HEK293 (cell line): ENCODE measurements around the gene ALOX15B.

Source experiments
- CTCF ChIA-PET: fragments of 350-600 bp; formaldehyde crosslinking; extraction: SDS; loops from one replicate; lab custom pipeline; 2021; ENCODE audit warnings: antibody characterized with exemption; lab: Yijun Ruan, JAX
- POLR2A ChIA-PET: fragments of 300-600 bp; formaldehyde crosslinking; extraction: SDS; loops from one replicate; lab custom pipeline; 2020; ENCODE audit warnings: antibody characterized with exemption, inconsistent platforms; lab: Yijun Ruan, JAX
- H3K27ac ChIP-seq: fragments of 200-500 bp; sonication (Bioruptor generic); 2 replicates; pipeline ENCODE4 v1.5.1; 2014; ENCODE audit warnings: low read depth, low read length, control low read depth, inconsistent platforms; ENCODE audit errors: extremely low read depth
- H3K36me3 ChIP-seq, 2 experiments: fragments of 200-500 bp in 1 of 2; sonication (Bioruptor generic) in 1 of 2; 1 replicate in 1 of 2; 2 replicates in 1 of 2; pipeline ENCODE4 v1.5.1; 2014 to 2017; ENCODE audit warnings: inconsistent platforms in 2 of 2, low read length in 2 of 2; ENCODE audit not compliant: control insufficient read depth in 2 of 2, insufficient read depth in 1 of 2
- H3K4me1 ChIP-seq: fragments of 200-500 bp; sonication (Bioruptor generic); 2 replicates; pipeline ENCODE4 v1.5.1; 2014; ENCODE audit warnings: mild to moderate bottlenecking, low read length, inconsistent platforms; ENCODE audit not compliant: control insufficient read depth, insufficient read depth
- H3K4me3 ChIP-seq: 2 replicates; pipeline ENCODE4 v1.5.1; 2011; ENCODE audit warnings: low read depth, mild to moderate bottlenecking, control low read depth, low read length, moderate library complexity
- H3K9me3 ChIP-seq: fragments of 200-500 bp; sonication (Bioruptor generic); 2 replicates; pipeline ENCODE4 v1.5.1; 2014; ENCODE audit warnings: low read depth, low read length, inconsistent platforms; ENCODE audit not compliant: control insufficient read depth, insufficient read depth
- GLIS2 ChIP-seq: fragments of 450-650 bp; formaldehyde crosslinking; IDR thresholded peaks from 2 replicates; pipeline ENCODE4 v1.5.1; 2016; ENCODE audit warnings: missing biosample characterization, missing genetic modification characterization
- HOXA7 ChIP-seq: sonication (generic); formaldehyde crosslinking; IDR thresholded peaks from 2 replicates; pipeline ENCODE4 v1.8.1; 2022; ENCODE audit warnings: missing genetic modification reagents, borderline replicate concordance
- KLF7 ChIP-seq: fragments of 450-650 bp; formaldehyde crosslinking; IDR thresholded peaks from 2 replicates; pipeline ENCODE4 v1.5.1; 2016; ENCODE audit warnings: missing biosample characterization, missing genetic modification characterization, borderline replicate concordance
- KLF8 ChIP-seq: fragments of 450-650 bp; formaldehyde crosslinking; IDR thresholded peaks from 2 replicates; pipeline ENCODE4 v1.5.1; 2016; ENCODE audit warnings: missing biosample characterization, missing genetic modification characterization
- OVOL3 ChIP-seq: fragments of 450-650 bp; formaldehyde crosslinking; IDR thresholded peaks from 2 replicates; pipeline ENCODE4 v1.5.1; 2016; ENCODE audit warnings: missing biosample characterization, missing genetic modification characterization
- RBAK ChIP-seq: fragments of 450-650 bp; formaldehyde crosslinking; IDR thresholded peaks from 2 replicates; pipeline ENCODE4 v1.5.1; 2016; ENCODE audit warnings: missing biosample characterization, missing genetic modification characterization
- TRIM28 ChIP-seq: IDR thresholded peaks from 2 replicates; pipeline ENCODE4 v1.6.1; 2011; ENCODE audit warnings: low read length, control low read depth, borderline replicate concordance
- ZEB2 ChIP-seq: fragments of 450-650 bp; formaldehyde crosslinking; IDR thresholded peaks from 2 replicates; pipeline ENCODE4 v1.5.1; 2016; ENCODE audit warnings: missing biosample characterization, missing genetic modification characterization
- ZFHX2 ChIP-seq: fragments of 450-650 bp; formaldehyde crosslinking; conservative IDR thresholded peaks from 2 replicates; pipeline ENCODE4 v1.5.1; 2016; ENCODE audit warnings: missing biosample characterization, missing genetic modification characterization
- ZNF138 ChIP-seq: fragments of 450-650 bp; formaldehyde crosslinking; IDR thresholded peaks from 2 replicates; pipeline ENCODE4 v1.5.1; 2016; ENCODE audit warnings: missing biosample characterization, missing genetic modification characterization, borderline replicate concordance
- ZNF223 ChIP-seq: fragments of 450-650 bp; formaldehyde crosslinking; IDR thresholded peaks from 2 replicates; pipeline ENCODE4 v1.5.1; 2016; ENCODE audit warnings: missing biosample characterization, missing genetic modification characterization
- ZNF23 ChIP-seq: fragments of 450-650 bp; formaldehyde crosslinking; IDR thresholded peaks from 2 replicates; pipeline ENCODE4 v1.5.1; 2016; ENCODE audit warnings: missing biosample characterization, missing genetic modification characterization, borderline replicate concordance
- ZNF266 ChIP-seq: fragments of 450-650 bp; formaldehyde crosslinking; IDR thresholded peaks from 2 replicates; pipeline ENCODE4 v1.5.1; 2016; ENCODE audit warnings: missing biosample characterization, missing genetic modification characterization, low read depth
- ZNF394 ChIP-seq: fragments of 450-650 bp; formaldehyde crosslinking; IDR thresholded peaks from 2 replicates; pipeline ENCODE4 v1.5.1; 2016; ENCODE audit warnings: missing biosample characterization, missing genetic modification characterization, mild to moderate bottlenecking, moderate library complexity, borderline replicate concordance
- ZNF426 ChIP-seq: fragments of 450-650 bp; formaldehyde crosslinking; IDR thresholded peaks from 2 replicates; pipeline ENCODE4 v1.5.1; 2017; ENCODE audit warnings: missing biosample characterization, missing genetic modification characterization, mild to moderate bottlenecking, inconsistent platforms, moderate library complexity
- ZNF521 ChIP-seq: fragments of 450-650 bp; formaldehyde crosslinking; IDR thresholded peaks from 2 replicates; pipeline ENCODE4 v1.5.1; 2017; ENCODE audit warnings: missing biosample characterization, mild to moderate bottlenecking, missing genetic modification characterization
- ZNF654 ChIP-seq: fragments of 450-650 bp; formaldehyde crosslinking; IDR thresholded peaks from 2 replicates; pipeline ENCODE4 v1.5.1; 2016; ENCODE audit warnings: low read depth, missing biosample characterization, missing genetic modification characterization
- ZNF791 ChIP-seq: fragments of 450-650 bp; formaldehyde crosslinking; IDR thresholded peaks from 2 replicates; pipeline ENCODE4 v1.5.1; 2016; ENCODE audit warnings: missing biosample characterization, missing genetic modification characterization
- ZNF792 ChIP-seq: fragments of 450-650 bp; formaldehyde crosslinking; IDR thresholded peaks from 2 replicates; pipeline ENCODE4 v1.5.1; 2016; ENCODE audit warnings: missing biosample characterization, missing genetic modification characterization
- ZNF837 ChIP-seq: fragments of 450-650 bp; formaldehyde crosslinking; IDR thresholded peaks from 2 replicates; pipeline ENCODE4 v1.5.1; 2016; ENCODE audit warnings: missing biosample characterization, missing genetic modification characterization
- ZSCAN5A ChIP-seq: fragments of 450-650 bp; formaldehyde crosslinking; IDR thresholded peaks from 2 replicates; pipeline ENCODE4 v1.5.1; 2016; ENCODE audit warnings: missing biosample characterization, missing genetic modification characterization
- TF ChIP-seq, protein P1 (sequence below): fragments of 450-650 bp; formaldehyde crosslinking; IDR thresholded peaks from 2 replicates; pipeline ENCODE4 v1.5.1; 2016; ENCODE audit warnings: missing biosample characterization, missing genetic modification characterization
- TF ChIP-seq, protein P2 (sequence below): fragments of 450-650 bp; formaldehyde crosslinking; optimal IDR thresholded peaks from 2 replicates; pipeline ENCODE3; 2016; ENCODE audit warnings: missing biosample characterization, mild to moderate bottlenecking, missing genetic modification characterization
- TF ChIP-seq, protein P3 (sequence below): fragments of 450-650 bp; formaldehyde crosslinking; IDR thresholded peaks from 2 replicates; pipeline ENCODE4 v1.5.1; 2016; ENCODE audit warnings: missing biosample characterization, missing genetic modification characterization
- TF ChIP-seq, protein P4 (sequence below): fragments of 450-650 bp; formaldehyde crosslinking; IDR thresholded peaks from 2 replicates; pipeline ENCODE4 v1.5.1; 2016; ENCODE audit warnings: missing biosample characterization, missing genetic modification characterization

ALOX15B gene

DNA sequence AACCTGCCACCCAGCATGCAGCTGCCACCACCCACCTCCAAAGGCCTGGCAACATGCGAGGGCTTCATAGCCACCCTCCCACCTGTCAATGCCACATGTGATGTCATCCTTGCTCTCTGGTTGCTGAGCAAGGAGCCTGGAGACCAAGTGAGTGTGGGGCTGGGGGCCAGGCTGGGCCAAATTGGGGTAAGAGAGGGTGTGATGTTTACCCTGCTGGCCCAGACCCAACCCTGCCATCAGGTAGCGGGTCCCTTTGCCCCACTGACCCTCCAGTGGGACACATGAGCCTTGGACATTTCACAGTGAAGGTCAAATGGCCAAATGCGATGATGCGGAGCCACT is 8.9 kb downstream of the ALOX15B start:
- TF ChIP-seq ZNF138 (tag by site-specific recombination): no peak
- peak; percentile 49 for TF ChIP-seq ZFHX2
- no peak for TF ChIP-seq HOXA7 (CRISPR knock-in tag)
- TF ChIP-seq, protein P1, sequence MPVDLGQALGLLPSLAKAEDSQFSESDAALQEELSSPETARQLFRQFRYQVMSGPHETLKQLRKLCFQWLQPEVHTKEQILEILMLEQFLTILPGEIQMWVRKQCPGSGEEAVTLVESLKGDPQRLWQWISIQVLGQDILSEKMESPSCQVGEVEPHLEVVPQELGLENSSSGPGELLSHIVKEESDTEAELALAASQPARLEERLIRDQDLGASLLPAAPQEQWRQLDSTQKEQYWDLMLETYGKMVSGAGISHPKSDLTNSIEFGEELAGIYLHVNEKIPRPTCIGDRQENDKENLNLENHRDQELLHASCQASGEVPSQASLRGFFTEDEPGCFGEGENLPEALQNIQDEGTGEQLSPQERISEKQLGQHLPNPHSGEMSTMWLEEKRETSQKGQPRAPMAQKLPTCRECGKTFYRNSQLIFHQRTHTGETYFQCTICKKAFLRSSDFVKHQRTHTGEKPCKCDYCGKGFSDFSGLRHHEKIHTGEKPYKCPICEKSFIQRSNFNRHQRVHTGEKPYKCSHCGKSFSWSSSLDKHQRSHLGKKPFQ (tag by site-specific recombination): no peak
- ChIA-PET CTCF (interaction anchor here (0.5 to 3.3 kb wide), 6 partner anchors 9 to 767 kb away, joined by 3 to 18 read pairs (median 4); partner anchors contain the start of gene SLC2A4), POLR2A (no interaction called here)
- H3K4me1 ChIP-seq: no peaks in the 10 kb centered on the region
- no peak overlapping the region for H3K27ac ChIP-seq
- H3K36me3 ChIP-seq: no peaks in the 10 kb centered on the region
- H3K9me3 ChIP-seq: no peaks in the 10 kb centered on the region
- H3K4me3 ChIP-seq: no peak overlapping the region

DNA sequence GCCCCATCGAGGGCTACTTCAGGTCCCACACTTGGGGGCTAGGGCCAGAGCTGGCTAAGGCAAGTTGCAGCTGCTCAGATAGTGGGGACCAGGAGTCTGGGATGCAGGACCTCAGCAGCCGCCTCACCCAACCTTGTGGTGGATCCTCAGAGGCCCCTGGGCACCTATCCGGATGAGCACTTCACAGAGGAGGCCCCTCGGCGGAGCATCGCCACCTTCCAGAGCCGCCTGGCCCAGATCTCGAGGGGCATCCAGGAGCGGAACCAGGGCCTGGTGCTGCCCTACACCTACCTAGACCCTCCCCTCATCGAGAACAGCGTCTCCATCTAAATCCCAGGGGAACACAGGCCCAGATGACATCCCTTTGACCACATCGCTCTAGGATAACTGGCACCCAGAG is 9.4 kb downstream of the ALOX15B start:
- Histone ChIP-seq H3K9me3 (no peaks in the 10 kb centered on the region), H3K4me3 (no peak overlapping the region), H3K36me3 (no peaks in the 10 kb centered on the region), H3K27ac (no peak overlapping the region), H3K4me1 (no peaks in the 10 kb centered on the region)
- CTCF ChIA-PET: interaction anchor here (0.7 to 3.3 kb wide), 4 partner anchors 9 to 759 kb away, joined by 3 to 18 read pairs (median 4); no protein-coding TSS in a partner anchor
- no peak for TF ChIP-seq ZNF837 (tag by site-specific recombination)
- TF ChIP-seq ZNF521 (tag by site-specific recombination): no peak
- no peak for TF ChIP-seq ZEB2 (tag by site-specific recombination)
- TF ChIP-seq ZNF23 (tag by site-specific recombination): no peak
- TF ChIP-seq, protein P2, sequence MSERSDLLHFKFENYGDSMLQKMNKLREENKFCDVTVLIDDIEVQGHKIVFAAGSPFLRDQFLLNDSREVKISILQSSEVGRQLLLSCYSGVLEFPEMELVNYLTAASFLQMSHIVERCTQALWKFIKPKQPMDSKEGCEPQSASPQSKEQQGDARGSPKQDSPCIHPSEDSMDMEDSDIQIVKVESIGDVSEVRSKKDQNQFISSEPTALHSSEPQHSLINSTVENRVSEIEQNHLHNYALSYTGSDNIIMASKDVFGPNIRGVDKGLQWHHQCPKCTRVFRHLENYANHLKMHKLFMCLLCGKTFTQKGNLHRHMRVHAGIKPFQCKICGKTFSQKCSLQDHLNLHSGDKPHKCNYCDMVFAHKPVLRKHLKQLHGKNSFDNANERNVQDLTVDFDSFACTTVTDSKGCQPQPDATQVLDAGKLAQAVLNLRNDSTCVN: no peak
- no peak for TF ChIP-seq TRIM28
- no peak for TF ChIP-seq RBAK
- no peak for TF ChIP-seq GLIS2
- TF ChIP-seq ZSCAN5A: no peak
- POLR2A ChIA-PET: no interaction called here

DNA sequence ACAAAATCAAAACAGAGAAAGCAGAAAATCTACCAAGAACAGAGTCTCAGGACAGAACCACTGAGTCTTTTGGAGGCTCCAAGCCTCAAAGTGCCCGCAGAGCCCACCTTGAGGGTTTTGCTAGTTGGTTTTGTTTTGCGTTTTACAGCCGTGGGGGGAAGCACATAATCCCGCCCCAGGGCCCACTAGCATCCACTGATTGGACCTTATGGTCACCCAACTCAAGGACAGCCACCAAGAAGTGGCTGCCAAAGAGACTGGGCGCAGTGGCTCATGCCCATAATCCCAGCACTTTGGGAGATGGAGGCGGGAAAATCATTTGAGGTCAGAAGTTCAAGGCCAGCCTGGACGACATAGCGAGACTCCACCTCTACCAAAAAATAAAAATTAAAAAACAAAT is 9.9 kb downstream of the ALOX15B start:
- H3K36me3 ChIP-seq: no peaks in the 10 kb centered on the region
- POLR2A ChIA-PET: interaction anchor here (0.7 kb wide), 1 partner anchor 454 kb away, joined by 3 read pairs; no protein-coding TSS in a partner anchor
- no peak overlapping the region for H3K27ac ChIP-seq
- CTCF ChIA-PET: interaction anchor here (1.2 kb wide), 1 partner anchor 12 kb away, joined by 5 read pairs; no protein-coding TSS in a partner anchor
- H3K4me3 ChIP-seq: no peak overlapping the region
- TF ChIP-seq ZNF223 (tag by site-specific recombination) (no peak), ZNF792 (no peak), ZNF837 (tag by site-specific recombination) (no peak), ZNF266 (tag by site-specific recombination) (no peak), ZNF426 (no peak), OVOL3 (tag by site-specific recombination) (no peak), KLF7 (tag by site-specific recombination) (no peak), ZNF654 (tag by site-specific recombination) (no peak), ZNF791 (tag by site-specific recombination) (no peak), ZNF394 (tag by site-specific recombination) (no peak), KLF8 (no peak)
- TF ChIP-seq, protein P3, sequence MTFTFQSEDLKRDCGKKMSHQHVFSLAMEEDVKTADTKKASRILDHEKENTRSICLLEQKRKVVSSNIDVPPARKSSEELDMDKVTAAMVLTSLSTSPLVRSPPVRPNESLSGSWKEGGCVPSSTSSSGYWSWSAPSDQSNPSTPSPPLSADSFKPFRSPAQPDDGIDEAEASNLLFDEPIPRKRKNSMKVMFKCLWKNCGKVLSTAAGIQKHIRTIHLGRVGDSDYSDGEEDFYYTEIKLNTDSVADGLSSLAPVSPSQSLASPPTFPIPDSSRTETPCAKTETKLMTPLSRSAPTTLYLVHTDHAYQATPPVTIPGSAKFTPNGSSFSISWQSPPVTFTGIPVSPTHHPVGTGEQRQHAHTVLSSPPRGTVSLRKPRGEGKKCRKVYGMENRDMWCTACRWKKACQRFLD (tag by site-specific recombination): no peak
- TF ChIP-seq, protein P4, sequence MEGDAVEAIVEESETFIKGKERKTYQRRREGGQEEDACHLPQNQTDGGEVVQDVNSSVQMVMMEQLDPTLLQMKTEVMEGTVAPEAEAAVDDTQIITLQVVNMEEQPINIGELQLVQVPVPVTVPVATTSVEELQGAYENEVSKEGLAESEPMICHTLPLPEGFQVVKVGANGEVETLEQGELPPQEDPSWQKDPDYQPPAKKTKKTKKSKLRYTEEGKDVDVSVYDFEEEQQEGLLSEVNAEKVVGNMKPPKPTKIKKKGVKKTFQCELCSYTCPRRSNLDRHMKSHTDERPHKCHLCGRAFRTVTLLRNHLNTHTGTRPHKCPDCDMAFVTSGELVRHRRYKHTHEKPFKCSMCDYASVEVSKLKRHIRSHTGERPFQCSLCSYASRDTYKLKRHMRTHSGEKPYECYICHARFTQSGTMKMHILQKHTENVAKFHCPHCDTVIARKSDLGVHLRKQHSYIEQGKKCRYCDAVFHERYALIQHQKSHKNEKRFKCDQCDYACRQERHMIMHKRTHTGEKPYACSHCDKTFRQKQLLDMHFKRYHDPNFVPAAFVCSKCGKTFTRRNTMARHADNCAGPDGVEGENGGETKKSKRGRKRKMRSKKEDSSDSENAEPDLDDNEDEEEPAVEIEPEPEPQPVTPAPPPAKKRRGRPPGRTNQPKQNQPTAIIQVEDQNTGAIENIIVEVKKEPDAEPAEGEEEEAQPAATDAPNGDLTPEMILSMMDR (tag by site-specific recombination): no peak
- H3K9me3 ChIP-seq: no peaks in the 10 kb centered on the region
- no peaks in the 10 kb centered on the region for H3K4me1 ChIP-seq
